NK-92 (cell line): ENCODE data around the gene TMEM141.
"Not testable (repeated sequence)": the region's sequence is repeated elsewhere in the genome, so short reads cannot be mapped to it uniquely, and the experiment has no call there.

Source experiments
- DNase-seq: peaks from one replicate; lab custom pipeline; 2025; ENCODE audit not compliant: unreplicated experiment; lab: John Stamatoyannopoulos, UW

Gene TMEM141

GRCh38 chr9:136831002-136831719 is 40.0 kb downstream of the TMEM141 start:
- DNase-seq: no peak

- no peak for DNase-seq
Measured at GRCh38 chr9:136831720-136832104, 40.6 kb downstream of the TMEM141 start.

- DNase-seq: no peak
Measured at GRCh38 chr9:136832581-136832980, 41.4 kb downstream of the TMEM141 start.

GRCh38 chr9:136833381-136834048 is 42.4 kb downstream of the TMEM141 start:
- not testable (repeated sequence) for DNase-seq

GRCh38 chr9:136835162-136835931 is 44.2 kb downstream of the TMEM141 start:
- no peak for DNase-seq

- DNase-seq: no peak
Measured at GRCh38 chr9:136835932-136836904, 45.1 kb downstream of the TMEM141 start.

- no peak for DNase-seq
Measured at GRCh38 chr9:136837146-136837855, 46.2 kb downstream of the TMEM141 start.

- not testable (repeated sequence) for DNase-seq
Measured at GRCh38 chr9:136837856-136838277, 46.7 kb downstream of the TMEM141 start.

GRCh38 chr9:136838314-136839228 is 47.4 kb downstream of the TMEM141 start:
- DNase-seq: no peak

GRCh38 chr9:136839229-136840139 is 48.3 kb downstream of the TMEM141 start:
- DNase-seq: no peak

- DNase-seq: no peak
Measured at GRCh38 chr9:136840140-136840876, 49.2 kb downstream of the TMEM141 start.

GRCh38 chr9:136840877-136841645 is 49.9 kb downstream of the TMEM141 start:
- no peak for DNase-seq

GRCh38 chr9:136841646-136842379 is 50.7 kb downstream of the TMEM141 start:
- not testable (repeated sequence) for DNase-seq

- not testable (repeated sequence) for DNase-seq
Measured at GRCh38 chr9:136842380-136842948, 51.3 kb downstream of the TMEM141 start, which contains the start of gene AJM1. AJM1 (plus strand) TSS chr9:136842478; CDS start chr9:136844415, 1,937 bp downstream.
